Osteoblast (primary cell): Measurements from ENCODE around the gene NKD2. TPM values are rescaled to one million over a fixed set of nuclear protein-coding genes. Genes with fewer than 3 reads are reported as not detected.

Experiments
- DNase-seq: peaks from one replicate; pipeline ENCODE4 v3.0.0; 2011; ENCODE audit warnings: low spot score, mixed read lengths; ENCODE audit not compliant: insufficient read length; ENCODE audit errors: missing footprints
- H2AFZ ChIP-seq: 2 replicates; pipeline ENCODE4 v1.6.0; 2011; ENCODE audit warnings: mild to moderate bottlenecking, low read length
- H3K27ac ChIP-seq: 2 replicates; pipeline ENCODE4 v1.5.1; 2011; ENCODE audit warnings: mild to moderate bottlenecking, low read depth, low read length, moderate library complexity
- H3K27me3 ChIP-seq: 2 replicates; pipeline ENCODE4 v1.6.0; 2012; ENCODE audit warnings: mild to moderate bottlenecking, control low read depth, inconsistent platforms, low read length, moderate library complexity; ENCODE audit not compliant: insufficient read depth
- H3K36me3 ChIP-seq: 2 replicates; pipeline ENCODE4 v1.5.1; 2011; ENCODE audit warnings: mild to moderate bottlenecking, low read length, control low read depth, moderate library complexity; ENCODE audit not compliant: insufficient read depth
- H3K4me1 ChIP-seq: 2 replicates; pipeline ENCODE4 v1.5.1; 2011; ENCODE audit warnings: mild to moderate bottlenecking, low read length, control low read depth, moderate library complexity; ENCODE audit not compliant: insufficient read depth
- H3K4me2 ChIP-seq: 2 replicates; pipeline ENCODE4 v1.6.0; 2011; ENCODE audit warnings: mild to moderate bottlenecking, low read length; ENCODE audit not compliant: insufficient read depth
- H3K4me3 ChIP-seq: fragments of 200-600 bp; sonication (generic); 3 replicates; pipeline ENCODE4 v1.5.1; 2012; ENCODE audit warnings: mild to moderate bottlenecking, low read length, inconsistent platforms; ENCODE audit not compliant: insufficient read depth
- H3K79me2 ChIP-seq: 2 replicates; pipeline ENCODE4 v1.6.0; 2012; ENCODE audit warnings: mild to moderate bottlenecking, low read length, control low read depth, inconsistent platforms; ENCODE audit not compliant: insufficient read depth
- H3K9me3 ChIP-seq: 2 replicates; pipeline ENCODE4 v1.5.1; 2011; ENCODE audit warnings: low read depth, low read length, control low read depth
- H4K20me1 ChIP-seq: 2 replicates; pipeline ENCODE4 v1.6.0; 2012; ENCODE audit warnings: mild to moderate bottlenecking, low read length, control low read depth; ENCODE audit not compliant: insufficient read depth
- CTCF ChIP-seq: IDR thresholded peaks from 2 replicates; pipeline ENCODE4 v1.5.1; 2011; ENCODE audit warnings: mild to moderate bottlenecking, low read depth, low read length, moderate library complexity; ENCODE audit errors: extremely low read depth
- total RNA-seq: library from RNA; depleted of rRNA; stranded (reverse); fragments of >200 nt; gene quantifications from 2 replicates; pipeline ENCODE4 v1.2.3, GENCODE V29; 2012

The NKD2 gene
- under 0.01 TPM in 1 of 2 replicates, not detected in the other for total RNA-seq

GRCh38 chr5:1008451-1009358, at the start of gene NKD2:
TSS of gene NKD2 (plus strand) at chr5:1008802. CDS start at chr5:1009058, 256 bp downstream.
- peak; percentile 33 for TF ChIP-seq CTCF
- DNase-seq = peak; percentile 99
- Histone ChIP-seq H3K27me3 (peaks cover 61% of the 10 kb centered on the region), H3K27ac (no peak within 1 kb of the TSS), H2AFZ (no peak within 1 kb of the TSS), H3K4me1 (no peaks in the 10 kb centered on the region), H4K20me1 (no peaks in the 10 kb centered on the region), H3K36me3 (no peaks in the 10 kb centered on the region), H3K4me3 (no peak within 1 kb of the TSS), H3K79me2 (no peaks in the 10 kb centered on the region), H3K4me2 (no peak within 1 kb of the TSS), H3K9me3 (no peaks in the 10 kb centered on the region)

GRCh38 chr5:959581-960531, 48.7 kb upstream of the NKD2 start:
- peak; percentile 78 for DNase-seq
- H3K27me3 ChIP-seq = peaks cover 24% of the 10 kb centered on the region
- no peak for TF ChIP-seq CTCF
- H4K20me1 ChIP-seq = no peaks in the 10 kb centered on the region
- no peaks in the 10 kb centered on the region for H3K79me2 ChIP-seq
- no peaks in the 10 kb centered on the region for H3K9me3 ChIP-seq
- peaks cover 33% of the 10 kb centered on the region for H3K4me1 ChIP-seq
- H3K27ac ChIP-seq = no peak overlapping the region
- H3K4me2 ChIP-seq = no peak overlapping the region
- H3K36me3 ChIP-seq = no peaks in the 10 kb centered on the region
- no peak overlapping the region for H3K4me3 ChIP-seq
- H2AFZ ChIP-seq = no peak overlapping the region

GRCh38 chr5:960551-960950, 48.1 kb upstream of the NKD2 start:
- H3K27ac ChIP-seq = no peak overlapping the region
- H3K27me3 ChIP-seq = peaks cover 24% of the 10 kb centered on the region
- DNase-seq = peak; percentile 65
- no peak overlapping the region for H3K4me3 ChIP-seq
- no peak for TF ChIP-seq CTCF
- H3K4me1 ChIP-seq = peaks cover 33% of the 10 kb centered on the region
- no peaks in the 10 kb centered on the region for H4K20me1 ChIP-seq
- H2AFZ ChIP-seq = no peak overlapping the region
- H3K9me3 ChIP-seq = no peaks in the 10 kb centered on the region
- H3K36me3 ChIP-seq = no peaks in the 10 kb centered on the region
- no peak overlapping the region for H3K4me2 ChIP-seq
- no peaks in the 10 kb centered on the region for H3K79me2 ChIP-seq
